ES-I3 (cell line): ENCODE measurements around the gene SASH1.
"Not testable (repeated sequence)": the region's sequence is repeated elsewhere in the genome, so short reads cannot be mapped to it uniquely, and the experiment has no call there.

Experiments
- H3K36me3 ChIP-seq: 2 replicates; pipeline ENCODE4 v1.6.1; 2013; ENCODE audit warnings: mild to moderate bottlenecking, low read length, control low read depth, moderate library complexity; ENCODE audit not compliant: insufficient read depth
- H3K4me1 ChIP-seq: 2 replicates; pipeline ENCODE4 v1.6.1; 2013; ENCODE audit warnings: mild to moderate bottlenecking, control low read depth, low read length; ENCODE audit not compliant: insufficient read depth
- H3K9ac ChIP-seq: 2 replicates; pipeline ENCODE4 v1.6.1; 2013; ENCODE audit warnings: low read depth, mild to moderate bottlenecking, low read length, moderate library complexity
- H3K9me3 ChIP-seq: 2 replicates; pipeline ENCODE4 v1.6.1; 2013; ENCODE audit warnings: mild to moderate bottlenecking, low read length, moderate library complexity; ENCODE audit not compliant: control insufficient read depth, insufficient read depth

SASH1 gene

DNA sequence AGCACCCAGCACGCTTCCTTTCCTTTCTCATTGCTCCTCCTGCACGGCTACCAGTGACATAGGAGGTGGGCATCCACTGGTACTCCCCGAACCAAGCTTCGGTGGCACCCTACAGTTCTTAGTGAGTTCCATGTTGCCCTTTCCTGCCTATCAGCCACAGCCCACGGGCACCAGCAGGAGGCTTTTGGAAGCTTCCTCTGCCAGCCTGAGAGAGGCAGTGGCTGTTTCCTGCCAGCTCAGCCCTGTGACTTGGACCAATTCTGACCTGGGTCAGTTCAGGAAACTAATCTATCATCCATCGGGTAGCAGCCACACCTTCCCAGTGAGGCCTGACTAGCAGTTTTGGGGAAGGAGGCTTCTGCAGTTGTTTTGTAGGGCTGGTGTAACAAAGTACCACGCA lies 227.8 kb downstream of the SASH1 start:
- Histone ChIP-seq H3K4me1 (peaks cover 9% of the 10 kb centered on the region; the same call in 1 of the 2 replicates), H3K36me3 (no peaks in the 10 kb centered on the region), H3K9ac (no peak overlapping the region), H3K9me3 (no peaks in the 10 kb centered on the region)

DNA sequence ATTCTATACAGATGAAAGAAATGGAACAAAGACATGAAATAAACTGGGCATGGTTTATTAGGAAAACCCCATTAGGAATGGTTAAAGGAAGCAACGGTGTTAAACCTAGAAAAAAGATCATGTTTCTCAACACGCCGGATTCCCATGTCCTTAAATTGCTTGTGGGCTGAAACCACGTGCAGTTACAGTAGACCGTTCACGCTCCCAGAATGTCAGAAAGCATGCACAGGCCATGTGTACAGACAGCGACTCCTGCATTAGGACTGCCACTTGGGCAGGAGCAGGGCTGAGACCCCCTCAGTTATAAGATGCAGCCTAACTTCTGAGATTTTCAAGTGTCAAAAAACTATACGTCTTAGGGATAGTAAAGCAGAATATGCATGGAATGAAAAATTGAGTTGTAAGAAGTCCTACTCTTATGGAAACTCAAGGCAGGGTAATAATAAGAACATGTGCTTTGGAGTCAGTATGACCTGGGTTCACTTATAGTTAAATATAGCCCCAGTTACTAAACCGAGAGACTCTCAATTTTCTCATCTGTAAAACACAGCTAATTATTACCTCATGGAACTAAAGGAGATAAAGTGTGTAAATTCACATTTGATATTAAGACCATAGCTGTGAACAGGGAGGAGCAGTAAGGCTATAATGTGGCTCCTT lies 230.2 kb downstream of the SASH1 start:
- Histone ChIP-seq H3K9me3 (no peaks in the 10 kb centered on the region), H3K9ac (no peak overlapping the region), H3K36me3 (no peaks in the 10 kb centered on the region), H3K4me1 (peaks cover 9% of the 10 kb centered on the region; the same call in 1 of the 2 replicates)

DNA sequence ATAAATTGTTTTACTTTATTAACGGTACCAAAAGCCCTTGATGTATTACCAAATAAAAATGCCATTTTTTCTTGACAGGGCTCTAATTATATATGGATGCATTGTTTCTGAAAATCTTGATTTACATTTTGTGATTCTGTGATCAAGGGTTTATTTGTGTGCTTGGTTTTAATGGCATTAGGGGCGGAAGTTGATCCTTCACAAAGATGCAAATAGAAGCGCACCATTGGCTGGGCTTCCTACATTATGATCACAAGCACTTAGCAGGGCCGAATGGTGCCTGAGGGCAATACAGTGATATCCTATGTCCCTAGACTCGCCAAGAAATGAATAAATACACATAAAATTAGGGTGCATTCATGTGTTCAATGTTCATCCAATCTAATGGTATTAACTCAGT lies 231.3 kb downstream of the SASH1 start:
- Histone ChIP-seq H3K4me1 (peaks cover 15% of the 10 kb centered on the region; the same call in 1 of the 2 replicates), H3K36me3 (no peaks in the 10 kb centered on the region), H3K9ac (no peak overlapping the region), H3K9me3 (no peaks in the 10 kb centered on the region)

DNA sequence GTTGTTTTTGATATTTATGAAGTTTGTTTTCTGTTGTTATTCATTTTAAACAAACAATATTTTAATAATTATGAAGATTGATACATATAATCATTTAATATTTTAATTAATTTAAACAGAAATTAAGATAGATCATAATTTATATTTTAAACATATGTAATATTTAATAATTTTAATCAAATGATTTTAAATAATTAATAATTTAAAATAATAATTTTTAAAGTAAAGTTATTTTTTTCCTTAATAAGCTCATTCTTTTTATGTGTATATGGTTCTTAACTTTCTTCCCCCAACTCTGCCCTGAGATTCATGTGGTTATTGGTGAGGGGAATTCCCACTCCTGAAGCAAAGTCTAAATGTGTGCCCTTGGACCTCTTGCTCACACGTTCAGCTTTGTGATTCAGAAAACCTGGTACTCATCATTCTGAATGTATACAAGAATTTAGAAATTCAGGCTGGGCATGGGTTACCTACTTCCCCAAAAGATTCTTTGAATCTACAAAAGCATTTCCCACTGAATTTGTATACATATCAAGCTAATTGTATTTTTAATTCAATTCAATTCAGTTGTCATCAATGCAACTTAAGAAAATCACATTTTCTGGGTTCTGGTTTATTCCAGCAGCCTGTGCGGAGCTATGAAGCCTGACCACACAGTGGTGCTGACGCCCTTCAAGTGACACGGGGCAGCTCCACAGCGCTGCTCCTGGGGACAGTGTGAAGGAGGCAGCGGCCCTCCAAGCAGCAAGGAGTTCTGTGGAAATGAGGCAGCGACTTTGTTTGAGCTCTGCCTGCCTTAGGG lies 235.2 kb downstream of the SASH1 start:
- no peaks in the 10 kb centered on the region for H3K9me3 ChIP-seq
- H3K4me1 ChIP-seq, result peaks cover 15% of the 10 kb centered on the region; the same call in 1 of the 2 replicates
- no peak overlapping the region for H3K9ac ChIP-seq
- no peaks in the 10 kb centered on the region for H3K36me3 ChIP-seq

DNA sequence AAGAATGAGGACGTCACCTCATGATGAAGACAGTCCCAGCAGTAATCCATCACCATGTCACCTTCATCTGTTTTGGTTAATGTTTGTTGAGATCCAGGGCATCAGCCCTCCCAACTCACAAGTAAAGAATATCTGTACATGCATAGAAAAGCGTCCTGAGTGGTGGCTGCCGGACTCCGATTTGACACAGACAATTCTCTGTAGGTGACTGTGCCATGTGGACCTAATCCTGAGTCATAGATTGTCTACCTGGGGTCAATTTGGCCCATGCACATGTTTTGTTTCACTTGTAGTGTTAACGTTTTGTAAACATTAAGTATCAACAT lies 235.8 kb downstream of the SASH1 start:
- H3K36me3 ChIP-seq, result no peaks in the 10 kb centered on the region
- no peak overlapping the region for H3K9ac ChIP-seq
- H3K9me3 ChIP-seq, result no peaks in the 10 kb centered on the region
- peaks cover 15% of the 10 kb centered on the region; the same call in 1 of the 2 replicates for H3K4me1 ChIP-seq

DNA sequence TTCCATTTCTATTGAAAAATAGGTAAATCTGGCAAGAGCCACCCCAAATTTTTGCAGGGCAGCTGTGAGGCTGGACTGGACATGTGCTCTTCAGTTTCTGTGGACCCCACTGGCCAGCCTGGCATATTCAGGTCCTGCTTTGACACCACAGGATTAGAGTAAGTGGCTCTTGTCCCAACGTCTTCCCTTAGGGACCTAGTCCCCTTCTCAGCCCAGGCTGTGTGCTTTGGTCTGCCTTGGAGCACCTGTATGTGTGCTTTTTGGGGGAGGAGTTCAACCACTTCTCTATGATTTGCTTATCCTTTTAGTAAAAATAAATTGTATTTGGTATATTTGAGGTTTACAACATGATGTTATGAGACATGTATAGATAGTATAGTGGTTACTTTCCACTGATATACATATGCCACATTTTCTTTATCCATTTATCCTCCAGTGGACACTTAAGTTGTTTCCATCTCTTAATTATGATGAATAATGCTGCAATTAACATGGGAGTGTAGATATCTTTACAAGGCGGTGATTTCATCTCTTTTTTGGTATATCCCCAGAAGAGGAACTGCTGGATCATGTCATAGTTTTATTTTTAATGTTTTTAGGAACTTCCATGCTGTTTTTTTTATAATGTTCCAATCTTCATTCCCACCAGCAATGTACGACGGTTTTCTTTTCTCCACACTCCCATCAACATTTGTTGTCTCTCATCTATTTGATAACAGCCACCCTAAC lies 236.4 kb downstream of the SASH1 start:
- H3K36me3 ChIP-seq, result no peaks in the 10 kb centered on the region
- H3K9ac ChIP-seq, result no peak overlapping the region
- H3K4me1 ChIP-seq, result peaks cover 15% of the 10 kb centered on the region; the same call in 1 of the 2 replicates
- H3K9me3 ChIP-seq, result no peaks in the 10 kb centered on the region

DNA sequence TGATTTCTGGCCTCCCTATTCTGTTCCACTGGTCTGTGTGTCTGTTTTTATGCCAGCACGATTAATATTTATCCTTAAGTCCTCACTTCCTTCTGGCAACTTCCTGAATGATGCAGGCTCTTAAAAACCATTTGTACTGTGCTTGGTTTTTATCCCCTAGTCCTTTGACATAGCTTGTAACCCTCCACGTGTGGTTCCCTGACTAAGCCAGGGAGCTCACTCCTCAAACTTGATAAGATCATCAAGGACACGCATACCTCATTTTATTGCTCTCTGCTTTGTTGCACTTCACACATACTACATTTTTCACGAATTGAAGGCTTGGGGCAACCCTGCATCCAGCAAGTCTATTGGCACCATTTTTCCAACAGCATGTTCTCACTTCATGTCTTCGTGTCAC lies 237.8 kb downstream of the SASH1 start:
- peaks cover 6% of the 10 kb centered on the region; the same call in 1 of the 2 replicates for H3K4me1 ChIP-seq
- no peak overlapping the region for H3K9ac ChIP-seq
- peaks cover 3% of the 10 kb centered on the region; the same call in 1 of the 2 replicates for H3K9me3 ChIP-seq
- H3K36me3 ChIP-seq, result no peaks in the 10 kb centered on the region

DNA sequence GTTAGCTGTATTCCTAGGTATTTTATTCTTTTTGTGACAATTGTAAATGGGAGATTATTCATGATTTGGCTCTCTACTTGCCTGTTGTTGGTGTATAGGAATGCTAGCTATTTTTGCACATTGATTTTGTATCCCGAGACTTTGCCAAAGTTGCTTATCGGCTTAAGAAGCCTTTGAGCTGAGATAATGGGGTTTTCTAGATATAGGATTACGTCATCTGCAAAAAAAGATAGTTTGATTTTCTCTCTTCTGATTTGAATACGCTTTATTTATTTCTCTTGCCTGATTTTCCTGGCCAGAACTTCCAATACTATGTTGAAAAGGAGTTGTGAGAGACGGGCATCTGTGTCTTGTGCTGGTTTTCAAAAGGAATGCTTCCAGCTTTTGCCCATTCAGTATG lies 241.0 kb downstream of the SASH1 start:
- Histone ChIP-seq H3K4me1 (0 out of 2 replicates have a peak, but pooled peaks cover 2% of the 10 kb centered on the region), H3K9me3 (peaks cover 6% of the 10 kb centered on the region), H3K9ac (no peak overlapping the region), H3K36me3 (no peaks in the 10 kb centered on the region)

DNA sequence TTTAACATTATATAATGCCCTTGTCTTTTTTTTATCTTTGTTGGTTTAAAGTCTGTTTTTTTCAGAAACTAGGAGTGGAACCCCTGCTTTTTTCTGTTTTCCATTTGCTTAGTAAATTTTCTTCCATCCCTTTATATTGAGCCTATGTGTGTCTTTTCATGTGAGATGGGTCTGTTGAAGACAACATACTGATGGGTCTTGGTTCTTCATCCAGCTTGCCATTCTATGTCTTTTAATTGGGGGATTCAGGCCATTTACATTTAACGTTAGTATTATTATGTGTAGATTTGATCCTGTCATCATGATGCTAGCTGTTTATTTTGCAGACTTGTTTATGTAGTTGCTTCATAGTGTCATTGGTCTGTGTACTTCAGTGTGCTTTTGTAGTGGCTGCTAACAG lies 243.0 kb downstream of the SASH1 start:
- H3K9ac ChIP-seq, H3K4me1 ChIP-seq, H3K9me3 ChIP-seq, H3K36me3 ChIP-seq: not testable (repeated sequence)

DNA sequence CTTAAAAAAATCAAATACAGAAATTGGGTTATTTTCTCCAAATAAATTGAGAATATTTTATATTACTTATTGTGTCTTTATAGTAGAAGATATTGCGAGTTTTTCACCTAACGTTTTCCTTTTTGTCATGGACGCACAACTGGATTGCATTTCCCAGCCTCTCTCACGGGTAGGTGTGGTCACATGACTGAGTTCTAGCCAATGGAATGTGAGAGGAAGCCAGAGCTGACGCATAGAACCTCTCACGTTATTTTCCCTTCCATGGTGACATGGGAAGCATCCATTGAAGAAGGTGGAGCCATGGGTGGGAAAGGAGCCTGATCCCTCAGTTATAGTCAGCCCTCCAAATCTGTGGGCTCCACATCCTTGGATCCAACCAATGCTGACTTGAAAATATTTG lies 248.2 kb downstream of the SASH1 start:
- H3K4me1 ChIP-seq, result no peaks in the 10 kb centered on the region
- no peak overlapping the region for H3K9ac ChIP-seq
- no peaks in the 10 kb centered on the region for H3K36me3 ChIP-seq
- H3K9me3 ChIP-seq, result peaks cover under 1% of the 10 kb centered on the region

DNA sequence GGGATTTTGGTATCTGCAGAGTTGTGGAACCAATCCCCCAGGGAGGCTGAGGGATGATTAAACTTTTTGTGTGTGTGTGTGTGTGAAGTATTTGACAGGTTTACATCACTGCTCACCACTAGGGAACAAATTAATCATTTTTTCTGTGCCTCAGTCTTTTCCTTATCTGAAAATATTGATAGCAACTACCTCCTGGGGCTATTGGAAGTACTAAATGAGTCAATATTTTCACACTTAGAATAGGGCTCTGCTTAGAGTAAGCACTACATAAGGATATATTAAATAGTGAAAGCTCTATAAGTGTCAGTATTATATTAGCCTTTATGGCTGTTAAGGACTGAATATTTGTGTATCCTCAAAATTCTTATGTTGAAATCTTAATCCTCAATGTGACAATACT lies 249.0 kb downstream of the SASH1 start:
- Histone ChIP-seq H3K9ac (no peak overlapping the region), H3K9me3 (no peaks in the 10 kb centered on the region; the same call in 1 of the 2 replicates), H3K36me3 (no peaks in the 10 kb centered on the region), H3K4me1 (no peaks in the 10 kb centered on the region)

DNA sequence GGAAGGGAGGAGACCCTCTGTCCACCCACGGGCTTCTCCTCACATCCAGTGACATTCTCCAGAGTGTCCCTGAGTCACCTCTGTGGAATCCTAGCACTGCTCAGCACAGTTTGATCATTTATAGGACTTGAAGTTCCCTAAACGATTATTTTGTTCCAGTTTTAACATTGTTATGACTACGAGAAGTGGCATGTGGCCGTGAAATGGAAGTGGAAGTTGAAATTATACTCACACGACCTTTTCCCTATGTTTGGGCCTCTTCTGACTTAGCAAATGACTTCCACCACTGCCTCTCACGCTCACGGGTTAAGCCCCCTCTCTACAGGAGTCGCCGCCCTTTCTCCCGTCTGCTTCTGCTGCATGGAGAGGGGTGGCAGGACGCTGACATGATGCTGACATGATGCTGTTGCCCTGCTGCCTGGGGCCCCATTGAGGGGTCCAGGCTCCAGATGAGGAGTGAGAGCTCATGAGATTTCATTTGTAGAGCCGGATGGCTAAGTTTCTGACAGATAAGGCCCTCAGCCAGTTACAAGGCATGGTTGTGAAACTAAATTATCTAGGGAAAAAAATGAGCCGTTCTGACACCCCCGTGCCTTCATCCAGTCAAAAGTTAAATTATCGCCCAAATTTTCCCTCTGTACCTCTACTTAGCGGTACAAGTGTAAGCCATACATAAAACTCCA lies 250.6 kb downstream of the SASH1 start:
- Histone ChIP-seq H3K9me3 (no peaks in the 10 kb centered on the region; the same call in 1 of the 2 replicates), H3K9ac (no peak overlapping the region), H3K36me3 (no peaks in the 10 kb centered on the region), H3K4me1 (0 out of 2 replicates have a peak, but pooled peaks cover 2% of the 10 kb centered on the region)

DNA sequence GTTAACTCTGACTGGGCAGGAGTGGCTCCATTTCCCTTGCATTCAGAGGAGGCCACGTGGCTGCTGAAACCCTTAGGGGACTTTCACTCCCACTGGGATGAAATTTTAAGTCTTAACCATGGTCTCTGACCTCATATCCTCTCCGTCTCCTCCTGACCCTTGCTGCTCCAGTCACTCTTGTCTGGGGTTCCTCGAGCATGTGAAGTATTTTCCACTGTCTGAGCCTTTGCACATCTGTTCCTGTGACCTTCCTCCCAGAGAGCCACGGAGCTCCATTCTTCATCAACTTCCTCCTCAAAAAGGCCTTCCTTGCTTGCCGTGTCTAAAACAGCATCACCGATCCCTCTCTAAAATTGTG lies 251.2 kb downstream of the SASH1 start:
- Histone ChIP-seq H3K9me3 (no peaks in the 10 kb centered on the region; the same call in 1 of the 2 replicates), H3K9ac (no peak overlapping the region), H3K4me1 (peaks cover 7% of the 10 kb centered on the region), H3K36me3 (no peaks in the 10 kb centered on the region)

DNA sequence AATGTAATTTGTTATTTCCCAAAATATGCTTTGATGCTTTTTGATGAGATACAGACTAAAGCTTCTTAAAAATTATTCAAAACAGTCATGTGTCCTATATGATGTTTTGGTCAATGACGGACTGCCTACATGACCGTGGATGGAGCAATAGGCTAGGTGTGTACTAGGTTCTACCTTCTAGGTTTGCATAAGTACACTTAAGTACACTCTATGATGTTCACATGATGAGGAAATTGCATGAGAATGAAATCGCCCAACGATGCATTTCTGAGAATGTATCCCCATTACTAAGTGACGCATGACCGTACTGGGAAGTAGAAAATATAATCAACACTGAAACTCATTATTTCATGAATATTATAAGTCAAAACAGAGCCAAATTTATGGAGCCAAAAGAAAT lies 252.9 kb downstream of the SASH1 start:
- Histone ChIP-seq H3K36me3 (no peaks in the 10 kb centered on the region), H3K9me3 (no peaks in the 10 kb centered on the region), H3K4me1 (peaks cover 16% of the 10 kb centered on the region), H3K9ac (no peak overlapping the region)
